Neural progenitor cell (in vitro differentiated cells): Measurements from ENCODE around the gene C19orf25.

Source experiments
- EZH2 ChIP-seq: fragments of 200-600 bp; sonication (generic); IDR thresholded peaks from 2 replicates; pipeline ENCODE4 v1.6.1; 2017; ENCODE audit warnings: antibody characterized with exemption, mild to moderate bottlenecking, moderate library complexity
- TF ChIP-seq, protein P1 (sequence below): fragments of 200-600 bp; sonication (generic); IDR thresholded peaks from 2 replicates; pipeline ENCODE4 v1.5.1; 2017; ENCODE audit warnings: antibody characterized with exemption, mild to moderate bottlenecking

DNA sequence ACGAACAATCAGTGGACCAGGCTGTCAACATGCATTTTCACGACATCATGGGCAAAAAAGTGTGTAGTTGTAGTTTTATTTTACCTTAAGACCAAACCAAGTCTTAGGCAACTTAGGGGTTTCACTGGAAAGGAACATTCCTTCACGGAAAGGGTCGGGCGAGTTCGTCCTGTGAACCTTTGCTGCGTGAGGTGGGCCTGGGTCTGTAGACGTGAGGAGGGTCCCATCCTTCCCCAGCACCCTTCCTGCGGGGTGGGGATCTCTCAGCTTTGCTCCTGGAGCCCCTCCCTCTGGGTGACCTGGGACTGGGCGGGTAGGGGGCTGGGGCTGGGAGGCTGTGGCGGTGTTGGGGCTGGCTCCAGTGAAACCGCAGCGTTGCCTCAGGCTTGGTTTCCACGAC is 53.1 kb downstream of the C19orf25 start:
- TF ChIP-seq, protein P1, sequence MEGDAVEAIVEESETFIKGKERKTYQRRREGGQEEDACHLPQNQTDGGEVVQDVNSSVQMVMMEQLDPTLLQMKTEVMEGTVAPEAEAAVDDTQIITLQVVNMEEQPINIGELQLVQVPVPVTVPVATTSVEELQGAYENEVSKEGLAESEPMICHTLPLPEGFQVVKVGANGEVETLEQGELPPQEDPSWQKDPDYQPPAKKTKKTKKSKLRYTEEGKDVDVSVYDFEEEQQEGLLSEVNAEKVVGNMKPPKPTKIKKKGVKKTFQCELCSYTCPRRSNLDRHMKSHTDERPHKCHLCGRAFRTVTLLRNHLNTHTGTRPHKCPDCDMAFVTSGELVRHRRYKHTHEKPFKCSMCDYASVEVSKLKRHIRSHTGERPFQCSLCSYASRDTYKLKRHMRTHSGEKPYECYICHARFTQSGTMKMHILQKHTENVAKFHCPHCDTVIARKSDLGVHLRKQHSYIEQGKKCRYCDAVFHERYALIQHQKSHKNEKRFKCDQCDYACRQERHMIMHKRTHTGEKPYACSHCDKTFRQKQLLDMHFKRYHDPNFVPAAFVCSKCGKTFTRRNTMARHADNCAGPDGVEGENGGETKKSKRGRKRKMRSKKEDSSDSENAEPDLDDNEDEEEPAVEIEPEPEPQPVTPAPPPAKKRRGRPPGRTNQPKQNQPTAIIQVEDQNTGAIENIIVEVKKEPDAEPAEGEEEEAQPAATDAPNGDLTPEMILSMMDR, result no peak
- no peak for TF ChIP-seq EZH2
